Measurements from ENCODE around the gene RSPO4.

GRCh38 chr20:987677-988076, 14.4 kb downstream of the RSPO4 start:
- TF ChIP-seq CTCF (IDR thresholded peaks at IDR 0.05; ENCODE audit: borderline replicate concordance, extremely low read depth, low read length, poor library complexity, severe bottlenecking) = no peak
- no peak for TF ChIP-seq EZH2 (IDR thresholded peaks at IDR 0.05; ENCODE audit: borderline replicate concordance, low read depth, low read length, severe bottlenecking)

All from DND-41 (cell line).